H1 (cell line): ENCODE results near the gene CYP2B6. TPM values are rescaled to one million over a fixed set of nuclear protein-coding genes. Genes with fewer than 3 reads are reported as not detected.

Source experiments
- CTCF ChIA-PET: fragments of 300-600 bp; sonication (Branson Sonifier 250); formaldehyde crosslinking; loops from one replicate; lab custom pipeline; 2021; ENCODE audit not compliant: partially characterized antibody; lab: Charles Lee
- POLR2A ChIA-PET: fragments of 300-600 bp; sonication (Branson Sonifier 250); formaldehyde crosslinking; loops from one replicate; lab custom pipeline; 2021; ENCODE audit warnings: inconsistent platforms; ENCODE audit not compliant: partially characterized antibody; lab: Charles Lee
- DNase-seq, 2 experiments: peaks; one replicate each; pipeline versions ENCODE4 v3.0.0 to v3.0.0-alpha.2; 2010 to 2022; ENCODE audit warnings: low spot score in 2 of 2, low read depth in 1 of 2, mixed read lengths in 1 of 2
- FAIRE-seq: peaks from 2 replicates; lab custom pipeline; 2011; peaks lifted over from hg19 to GRCh38; lab: Jason Lieb, UNC
- H2AFZ ChIP-seq: 2 replicates; pipeline ENCODE4 v1.8.1; 2012; ENCODE audit warnings: low read length, inconsistent platforms
- H2AK5ac ChIP-seq: 2 replicates; pipeline ENCODE4 v1.6.1; 2013; ENCODE audit warnings: low read depth, low read length
- H2BK120ac ChIP-seq: replicated peaks from 2 replicates; pipeline ENCODE3; 2013; ENCODE audit warnings: low read depth, low read length, inconsistent platforms
- H2BK12ac ChIP-seq: 2 replicates; pipeline ENCODE4 v1.6.1; 2013; ENCODE audit warnings: low read depth, low read length
- H2BK15ac ChIP-seq: 2 replicates; pipeline ENCODE4 v1.6.1; 2013; ENCODE audit warnings: low read length
- H2BK20ac ChIP-seq: 2 replicates; pipeline ENCODE4 v1.6.1; 2013; ENCODE audit warnings: low read length
- H2BK5ac ChIP-seq: 2 replicates; pipeline ENCODE4 v1.6.1; 2013; ENCODE audit warnings: low read depth, low read length
- H3K14ac ChIP-seq: 2 replicates; pipeline ENCODE4 v1.6.1; 2013; ENCODE audit warnings: inconsistent platforms; ENCODE audit not compliant: insufficient read length
- H3K18ac ChIP-seq: 2 replicates; pipeline ENCODE4 v1.6.1; 2013; ENCODE audit warnings: low read length; ENCODE audit errors: extremely low read depth
- H3K23ac ChIP-seq: 2 replicates; pipeline ENCODE4 v1.6.1; 2013; ENCODE audit warnings: inconsistent platforms; ENCODE audit not compliant: insufficient read length
- H3K23me2 ChIP-seq: 2 replicates; pipeline ENCODE4 v1.6.1; 2013; ENCODE audit warnings: low read depth, low read length
- H3K27ac ChIP-seq: 2 replicates; pipeline ENCODE4 v1.6.1; 2011; ENCODE audit warnings: low read depth, low read length, inconsistent platforms
- H3K27me3 ChIP-seq, 4 experiments: replicated peaks in 1 of 4; 1 replicate in 1 of 4; 2 replicates in 3 of 4; pipeline versions ENCODE4 v1.6.1 to v1.8.1; 2011 to 2013; ENCODE audit warnings: low read length in 3 of 4, mild to moderate bottlenecking in 3 of 4, inconsistent platforms in 2 of 4, mixed read lengths in 2 of 4, moderate library complexity in 1 of 4; ENCODE audit not compliant: control insufficient read depth in 3 of 4, insufficient read depth in 3 of 4; ENCODE audit errors: extremely low read depth in 1 of 4
- H3K36me3 ChIP-seq, 4 experiments: 2 replicates each; pipeline versions ENCODE4 v1.6.1 to v1.8.1; 2011 to 2013; ENCODE audit warnings: mild to moderate bottlenecking in 4 of 4, low read length in 3 of 4, moderate library complexity in 2 of 4, control low read depth in 1 of 4, inconsistent platforms in 1 of 4; ENCODE audit not compliant: insufficient read depth in 4 of 4, control insufficient read depth in 2 of 4
- H3K4ac ChIP-seq: replicated peaks from 2 replicates; pipeline ENCODE3; 2013; ENCODE audit warnings: low read length, low read depth, mixed read lengths, inconsistent platforms; ENCODE audit not compliant: insufficient read length
- H3K4me1 ChIP-seq, 4 experiments: replicated peaks in 1 of 4; 1 replicate in 1 of 4; 2 replicates in 3 of 4; pipeline versions ENCODE4 v1.6.1 to v1.8.1; 2011 to 2013; ENCODE audit warnings: low read length in 3 of 4, inconsistent platforms in 2 of 4, mixed read lengths in 1 of 4; ENCODE audit not compliant: insufficient read depth in 4 of 4, control insufficient read depth in 3 of 4
- H3K4me2 ChIP-seq, 2 experiments: 2 replicates each; pipeline versions ENCODE4 v1.6.1 to v1.8.1; 2011 to 2013; ENCODE audit warnings: low read depth in 2 of 2, low read length in 2 of 2, control low read depth in 1 of 2, inconsistent platforms in 1 of 2, mild to moderate bottlenecking in 1 of 2; ENCODE audit not compliant: insufficient read depth in 1 of 2
- H3K4me3 ChIP-seq, 4 experiments: fragments of 200-600, 300-600 bp in 1 of 4; sonication (generic), shearing (Covaris generic), sonication (Bioruptor Twin) in 1 of 4; 2 replicates each; pipeline versions ENCODE4 v1.5.1 to v1.8.1; 2011 to 2016; ENCODE audit warnings: low read length in 4 of 4, low read depth in 3 of 4, control low read depth in 2 of 4, inconsistent platforms in 2 of 4, mild to moderate bottlenecking in 2 of 4, mixed read lengths in 1 of 4, moderate library complexity in 1 of 4; ENCODE audit not compliant: insufficient read depth in 2 of 4; ENCODE audit errors: extremely low read depth in 1 of 4
- H3K56ac ChIP-seq: replicated peaks from 2 replicates; pipeline ENCODE3; 2013; ENCODE audit warnings: low read depth, mild to moderate bottlenecking, mixed read lengths, low read length, inconsistent platforms; ENCODE audit not compliant: insufficient read length
- H3K79me1 ChIP-seq: 2 replicates; pipeline ENCODE4 v1.6.1; 2013; ENCODE audit warnings: low read depth, low read length, control low read depth
- H3K79me2 ChIP-seq, 2 experiments: 2 replicates each; pipeline versions ENCODE4 v1.6.1 to v1.8.1; 2012 to 2013; ENCODE audit warnings: low read length in 2 of 2, mild to moderate bottlenecking in 2 of 2, inconsistent platforms in 1 of 2; ENCODE audit not compliant: insufficient read depth in 2 of 2, control insufficient read depth in 1 of 2
- H3K9ac ChIP-seq, 4 experiments: replicated peaks in 1 of 4; 1 replicate in 1 of 4; 2 replicates in 3 of 4; pipeline versions ENCODE4 v1.6.1 to v1.8.1; 2011 to 2013; ENCODE audit warnings: low read depth in 3 of 4, low read length in 3 of 4, control low read depth in 2 of 4, mild to moderate bottlenecking in 2 of 4, moderate library complexity in 2 of 4, inconsistent platforms in 1 of 4; ENCODE audit errors: extremely low read depth in 1 of 4
- H3K9me3 ChIP-seq, 2 experiments: 2 replicates each; pipeline versions ENCODE4 v1.6.1 to v1.8.1; 2012 to 2013; ENCODE audit warnings: mild to moderate bottlenecking in 2 of 2, moderate library complexity in 2 of 2, control low read depth in 1 of 2, inconsistent platforms in 1 of 2, low read depth in 1 of 2, low read length in 1 of 2, mixed read lengths in 1 of 2; ENCODE audit not compliant: insufficient read depth in 2 of 2
- H4K20me1 ChIP-seq, 2 experiments: replicated peaks in 1 of 2; 2 replicates each; pipeline versions ENCODE3 to v1.8.1; 2011 to 2013; ENCODE audit warnings: inconsistent platforms in 2 of 2, low read length in 2 of 2, mild to moderate bottlenecking in 1 of 2; ENCODE audit not compliant: insufficient read depth in 2 of 2, control insufficient read depth in 1 of 2
- H4K5ac ChIP-seq: 2 replicates; pipeline ENCODE4 v1.6.1; 2013; ENCODE audit warnings: low read length, low read depth, mixed read lengths, inconsistent platforms; ENCODE audit not compliant: insufficient read length
- H4K8ac ChIP-seq: 2 replicates; pipeline ENCODE4 v1.8.0; 2013; ENCODE audit warnings: mild to moderate bottlenecking, moderate library complexity, low read length, inconsistent platforms; ENCODE audit not compliant: insufficient read depth; ENCODE audit errors: extremely low read depth
- H4K91ac ChIP-seq: replicated peaks from 2 replicates; pipeline ENCODE3; 2013; ENCODE audit warnings: low read length, mixed read lengths, inconsistent platforms; ENCODE audit not compliant: insufficient read length
- ATF3 ChIP-seq: IDR thresholded peaks from 2 replicates; pipeline ENCODE4 v1.6.1; 2011; ENCODE audit warnings: low read depth, mild to moderate bottlenecking, low read length; ENCODE audit not compliant: insufficient read depth
- CREB1 ChIP-seq: IDR thresholded peaks from 2 replicates; pipeline ENCODE4 v1.6.1; 2012; ENCODE audit warnings: inconsistent platforms
- EGR1 ChIP-seq: IDR thresholded peaks from 2 replicates; pipeline ENCODE4 v1.6.1; 2011; ENCODE audit warnings: low read depth, low read length, borderline replicate concordance
- RAD21 ChIP-seq, 2 experiments: IDR thresholded peaks in 1 of 2; conservative IDR thresholded peaks in 1 of 2; 2 replicates each; pipeline ENCODE4 v1.6.1; 2011; ENCODE audit warnings: low read depth in 2 of 2, low read length in 2 of 2, improper control_type of control experiment in 1 of 2, inconsistent platforms in 1 of 2, mild to moderate bottlenecking in 1 of 2, moderate library complexity in 1 of 2
- SIRT6 ChIP-seq: IDR thresholded peaks from one replicate; pipeline ENCODE4 v1.7.1; 2012; ENCODE audit warnings: low read length, inconsistent platforms
- SIX5 ChIP-seq: IDR thresholded peaks from 2 replicates; pipeline ENCODE4 v1.6.1; 2011; ENCODE audit warnings: mild to moderate bottlenecking, low read depth, low read length
- TBP ChIP-seq: IDR thresholded peaks from 2 replicates; pipeline ENCODE4 v1.6.1; 2011; ENCODE audit warnings: low read depth, low read length, improper control_type of control experiment
- TEAD4 ChIP-seq: IDR thresholded peaks from 2 replicates; pipeline ENCODE4 v1.6.1; 2012; ENCODE audit warnings: low read depth, low read length, inconsistent platforms, mixed read lengths
- ZNF274 ChIP-seq: IDR thresholded peaks from 2 replicates; pipeline ENCODE4 v1.7.0; 2012; ENCODE audit warnings: low read length, borderline replicate concordance; ENCODE audit errors: extremely low read depth
- WGBS, 2 experiments: shearing (Covaris generic) in 1 of 2; methylation state at CpG; one replicate each; pipeline versions ENCODE4 v1.1.6 to v1.1.7; 2013 to 2015; ENCODE audit warnings: low lambda C conversion rate in 2 of 2, mixed read lengths in 2 of 2, inconsistent platforms in 1 of 2, low coverage in 1 of 2, missing lambda C conversion rate in 1 of 2; ENCODE audit not compliant: insufficient replicate concordance in 2 of 2, insufficient coverage in 1 of 2, insufficient read length in 1 of 2; ENCODE audit errors: extremely low coverage in 1 of 2, missing lambda C conversion rate in 1 of 2; 5-methylcytosine and 5-hydroxymethylcytosine counted together
- polyA plus RNA-seq, 7 experiments: library from polyadenylated mRNA; depleted of rRNA in 3 of 7; stranded (reverse) in 5 of 7; unstranded in 2 of 7; fragments of >200 nt in 5 of 7; fragments of 200-250 nt in 2 of 7; gene quantifications; 1 replicate in 5 of 7; 2 replicates in 1 of 7; 4 replicates in 1 of 7; pipeline versions ENCODE4 v1.2.1 to v1.2.3, GENCODE V29; 2011 to 2013; ENCODE audit warnings: missing spikeins in 2 of 7, mixed read lengths in 2 of 7
- total RNA-seq: library from RNA; stranded (reverse); fragmentation: NEBNext Ultra II Directional; extraction: Animal tissue kit (Norgen Biotek cat#: 25700); gene quantifications from 2 replicates; pipeline ENCODE4 v1.2.1, GENCODE V29; 2021
- TF ChIP-seq, protein P1 (sequence below), 3 experiments: IDR thresholded peaks; 1 replicate in 2 of 3; 2 replicates in 1 of 3; pipeline versions ENCODE4 v1.5.1 to v1.6.1; 2011; ENCODE audit warnings: low read length in 3 of 3, mild to moderate bottlenecking in 3 of 3, inconsistent platforms in 2 of 3, low read depth in 1 of 3, moderate library complexity in 1 of 3; ENCODE audit not compliant: insufficient read depth in 1 of 3; ENCODE audit errors: control extremely low read depth in 1 of 3

Gene CYP2B6
- total and polyA plus RNA-seq, 2 of the 8 experiments (the other 6 are each of a cell fraction or from before 2014, with no cell fraction given): 2.8 to 5.4 TPM

- H2AFZ ChIP-seq: no peak overlapping the region
- H3K14ac ChIP-seq: no peak overlapping the region
- no peak for TF ChIP-seq TBP
- no peak for TF ChIP-seq TEAD4
- TF ChIP-seq SIRT6: no peak
- TF ChIP-seq SIX5: no peak
- TF ChIP-seq, protein P1, sequence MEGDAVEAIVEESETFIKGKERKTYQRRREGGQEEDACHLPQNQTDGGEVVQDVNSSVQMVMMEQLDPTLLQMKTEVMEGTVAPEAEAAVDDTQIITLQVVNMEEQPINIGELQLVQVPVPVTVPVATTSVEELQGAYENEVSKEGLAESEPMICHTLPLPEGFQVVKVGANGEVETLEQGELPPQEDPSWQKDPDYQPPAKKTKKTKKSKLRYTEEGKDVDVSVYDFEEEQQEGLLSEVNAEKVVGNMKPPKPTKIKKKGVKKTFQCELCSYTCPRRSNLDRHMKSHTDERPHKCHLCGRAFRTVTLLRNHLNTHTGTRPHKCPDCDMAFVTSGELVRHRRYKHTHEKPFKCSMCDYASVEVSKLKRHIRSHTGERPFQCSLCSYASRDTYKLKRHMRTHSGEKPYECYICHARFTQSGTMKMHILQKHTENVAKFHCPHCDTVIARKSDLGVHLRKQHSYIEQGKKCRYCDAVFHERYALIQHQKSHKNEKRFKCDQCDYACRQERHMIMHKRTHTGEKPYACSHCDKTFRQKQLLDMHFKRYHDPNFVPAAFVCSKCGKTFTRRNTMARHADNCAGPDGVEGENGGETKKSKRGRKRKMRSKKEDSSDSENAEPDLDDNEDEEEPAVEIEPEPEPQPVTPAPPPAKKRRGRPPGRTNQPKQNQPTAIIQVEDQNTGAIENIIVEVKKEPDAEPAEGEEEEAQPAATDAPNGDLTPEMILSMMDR (IDR thresholded peaks at IDR 0.05; ENCODE audit: control extremely low read depth in 1 of 3, insufficient read depth in 1 of 3, low read depth in 1 of 3, low read length in 3 of 3): no peak
- TF ChIP-seq ZNF274: no peak
- no peak for TF ChIP-seq RAD21 (IDR thresholded peaks at IDR 0.05 in 1 of 2, conservative IDR thresholded peaks at IDR 0.05 in 1 of 2; ENCODE audit: low read depth in 2 of 2, low read length in 2 of 2)
- TF ChIP-seq CREB1: no peak
- TF ChIP-seq EGR1: no peak
- no peak for TF ChIP-seq ATF3
- TF ChIP-seq, all 59 proteins: peak for 0
- Histone ChIP-seq H3K79me2 (no peaks in the 10 kb centered on the region), H4K91ac (no peak overlapping the region), H3K56ac (no peak overlapping the region), H3K9me3 (no peaks in the 10 kb centered on the region), H2AK5ac (no peak overlapping the region), H3K79me1 (no peaks in the 10 kb centered on the region), H4K8ac (no peak overlapping the region), H3K9ac (no peak overlapping the region), H3K4ac (no peak overlapping the region), H3K23ac (no peak overlapping the region), H3K23me2 (no peaks in the 10 kb centered on the region), H2BK5ac (no peak overlapping the region), H2BK12ac (no peak overlapping the region), H3K36me3 (no peaks in the 10 kb centered on the region), H4K20me1 (no peaks in the 10 kb centered on the region), H2BK120ac (no peak overlapping the region), H2BK15ac (no peak overlapping the region), H2BK20ac (no peak overlapping the region), H3K27me3 (no peaks in the 10 kb centered on the region), H3K4me2 (no peak overlapping the region), H3K18ac (no peak overlapping the region), H3K27ac (no peak overlapping the region), H4K5ac (no peak overlapping the region), H3K4me1 (no peaks in the 10 kb centered on the region; a peak in 1 of 7 replicates), H3K4me3 (no peak overlapping the region)
- POLR2A ChIA-PET: no interaction called here
- 89% methylated on average over 13 of the region's 13 CpGs; no CpG with 5 or more reads in 1 of the 2 experiments for WGBS, 2 experiments
- CTCF ChIA-PET: no interaction called here
- DNase-seq: no peak
- FAIRE-seq: no peak
Measured at GRCh38 chr19:41050426-41050825, 59.3 kb downstream of the CYP2B6 start.
